GM19372 (cell line): ENCODE measurements around the gene RBMX.
"Not testable (repeated sequence)": the region's sequence is repeated elsewhere in the genome, so short reads cannot be mapped to it uniquely, and the experiment has no call there.

Experiments
- ATAC-seq: cut with Tn5 transposase; IDR thresholded peaks from one replicate; pipeline ENCODE4 v1.9.1; 2021; ENCODE audit warnings: mild to moderate bottlenecking, low read depth, moderate library complexity; ENCODE audit not compliant: unreplicated experiment

The RBMX gene

DNA sequence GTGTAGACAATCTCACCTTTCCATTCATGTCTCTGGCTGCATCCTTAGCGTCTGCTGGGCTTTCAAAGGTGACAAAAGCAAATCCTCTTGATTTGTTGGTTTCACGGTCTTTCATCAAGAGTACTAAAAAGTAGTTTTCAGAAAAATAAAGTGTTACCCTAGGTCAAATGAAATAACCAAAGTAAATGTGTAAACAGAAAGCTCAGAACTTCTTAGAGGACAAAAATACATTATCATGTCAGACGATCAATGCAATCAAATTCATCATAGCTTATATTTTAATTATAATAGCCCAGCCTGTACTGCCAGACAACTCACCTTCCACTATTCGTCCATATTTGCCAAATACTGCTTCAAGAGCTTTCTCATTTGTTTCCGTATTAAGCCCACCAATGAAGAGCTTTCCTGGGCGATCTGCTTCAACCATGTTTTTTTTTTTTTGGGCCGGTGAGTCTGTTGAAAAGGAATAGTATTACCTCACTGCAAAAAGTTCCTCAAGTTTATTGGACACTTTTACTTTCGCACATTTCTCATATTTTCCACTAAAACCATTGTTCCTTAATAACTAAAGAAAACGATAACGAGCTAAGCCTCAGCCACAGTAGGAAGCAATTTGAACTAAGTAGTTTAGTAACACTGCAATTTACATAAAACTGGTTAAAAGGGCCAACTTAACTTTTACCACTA lies 1.4 kb downstream of the RBMX start:
- ATAC-seq = no peak

DNA sequence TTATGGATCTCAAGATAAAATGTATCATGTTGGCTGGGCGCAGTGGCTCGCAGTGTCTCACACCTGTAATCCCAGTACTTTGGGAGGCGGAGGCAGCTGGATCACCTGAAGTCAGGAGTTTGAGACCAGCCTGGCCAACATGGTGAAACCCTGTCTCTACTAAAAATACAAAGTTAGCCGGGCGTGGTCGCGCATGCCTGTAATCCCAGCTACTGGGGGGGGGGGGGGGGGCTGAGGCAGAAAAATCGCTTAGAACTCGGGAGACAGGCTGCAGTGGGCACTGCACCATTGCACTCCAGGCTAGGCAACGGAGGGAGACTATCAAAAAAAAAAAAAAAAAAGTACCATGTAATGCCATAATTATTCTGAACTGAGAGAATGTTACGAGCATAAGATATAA lies 2.1 kb downstream of the RBMX start:
- ATAC-seq = no peak

DNA sequence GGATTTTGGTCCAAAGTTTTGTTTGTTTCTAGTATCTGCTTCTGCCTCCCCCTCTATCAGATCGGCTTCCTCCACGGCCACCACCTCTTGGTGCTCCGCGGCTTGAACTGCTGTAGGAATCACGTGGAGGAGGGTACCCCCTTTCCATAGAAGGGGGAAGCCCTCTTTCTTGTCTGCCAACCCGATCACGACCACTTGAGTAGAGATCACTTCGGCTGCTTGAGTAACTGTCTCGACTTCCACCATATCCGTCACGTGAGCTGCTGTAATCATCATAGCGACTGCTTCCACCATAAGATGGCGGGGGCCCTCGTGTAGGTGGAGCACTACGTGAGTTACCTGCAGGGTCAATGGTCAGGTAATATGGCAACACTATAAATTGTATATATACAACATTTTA lies 6.4 kb downstream of the RBMX start:
- ATAC-seq = not testable (repeated sequence)

DNA sequence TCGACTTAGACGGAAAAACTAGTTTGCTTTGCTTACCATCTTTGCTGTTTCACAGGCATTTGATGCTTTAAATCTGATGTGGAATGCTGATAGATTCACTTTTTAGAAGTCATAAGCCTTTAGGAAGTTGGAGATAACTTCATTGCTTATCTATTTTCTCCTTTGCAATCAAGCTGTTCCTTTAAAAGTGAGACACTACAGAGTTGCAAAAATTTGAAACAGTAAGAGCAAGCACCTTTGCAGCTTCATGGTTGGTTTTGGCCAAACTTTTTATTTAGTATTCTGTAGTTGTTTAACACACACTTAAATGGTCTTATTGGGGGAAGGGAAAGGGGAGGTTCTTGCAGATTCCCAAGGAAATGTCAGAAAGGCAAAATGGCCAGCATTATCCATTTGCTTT lies 7.3 kb downstream of the RBMX start:
- not testable (repeated sequence) for ATAC-seq

DNA sequence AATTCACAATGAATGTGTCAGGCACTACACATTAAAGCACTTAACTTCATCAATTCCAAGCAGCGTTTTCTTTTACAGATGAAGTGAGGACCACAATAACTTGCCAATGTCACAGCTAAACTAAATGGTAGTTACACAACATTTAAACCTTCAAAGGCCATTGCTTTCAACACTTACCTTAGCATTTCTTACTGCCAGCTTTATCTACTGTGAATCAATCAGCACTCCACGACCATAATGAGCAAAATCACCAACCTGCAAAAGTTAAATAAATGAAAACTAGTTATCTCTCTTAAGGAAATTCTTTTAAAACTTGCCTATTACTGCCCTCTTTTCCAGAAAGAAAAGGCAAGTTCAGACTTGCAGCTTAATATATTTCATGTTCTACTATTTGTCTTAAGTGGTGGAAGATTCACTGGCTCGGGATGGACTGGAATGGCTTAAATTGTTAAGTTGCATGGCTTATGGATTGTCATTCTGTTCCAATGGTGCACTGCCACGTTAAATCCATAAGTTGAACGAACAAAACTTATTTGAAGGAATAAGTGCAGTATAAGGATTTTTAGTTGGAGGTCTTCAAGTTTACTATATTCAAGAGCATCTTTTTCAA lies 8.3 kb downstream of the RBMX start:
- no peak for ATAC-seq

DNA sequence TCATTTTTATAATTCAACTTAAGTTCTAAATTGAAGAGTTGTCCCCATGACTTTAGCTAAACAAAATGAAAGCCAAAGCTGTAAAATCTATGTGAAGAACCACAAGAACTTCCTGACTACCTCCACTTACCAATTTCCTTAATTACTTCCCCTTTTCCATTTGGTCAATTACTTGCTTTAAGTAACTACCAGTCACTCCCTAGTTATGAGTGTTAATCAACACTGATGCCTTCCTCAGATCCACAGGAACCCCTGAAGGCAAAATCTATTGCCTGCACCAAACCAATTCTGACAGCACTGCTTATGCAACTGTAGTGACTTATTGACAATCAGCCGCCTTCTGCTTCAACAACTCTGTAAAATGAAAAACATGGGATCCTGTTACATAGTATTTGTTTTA lies 10.5 kb downstream of the RBMX start:
- no peak for ATAC-seq

DNA sequence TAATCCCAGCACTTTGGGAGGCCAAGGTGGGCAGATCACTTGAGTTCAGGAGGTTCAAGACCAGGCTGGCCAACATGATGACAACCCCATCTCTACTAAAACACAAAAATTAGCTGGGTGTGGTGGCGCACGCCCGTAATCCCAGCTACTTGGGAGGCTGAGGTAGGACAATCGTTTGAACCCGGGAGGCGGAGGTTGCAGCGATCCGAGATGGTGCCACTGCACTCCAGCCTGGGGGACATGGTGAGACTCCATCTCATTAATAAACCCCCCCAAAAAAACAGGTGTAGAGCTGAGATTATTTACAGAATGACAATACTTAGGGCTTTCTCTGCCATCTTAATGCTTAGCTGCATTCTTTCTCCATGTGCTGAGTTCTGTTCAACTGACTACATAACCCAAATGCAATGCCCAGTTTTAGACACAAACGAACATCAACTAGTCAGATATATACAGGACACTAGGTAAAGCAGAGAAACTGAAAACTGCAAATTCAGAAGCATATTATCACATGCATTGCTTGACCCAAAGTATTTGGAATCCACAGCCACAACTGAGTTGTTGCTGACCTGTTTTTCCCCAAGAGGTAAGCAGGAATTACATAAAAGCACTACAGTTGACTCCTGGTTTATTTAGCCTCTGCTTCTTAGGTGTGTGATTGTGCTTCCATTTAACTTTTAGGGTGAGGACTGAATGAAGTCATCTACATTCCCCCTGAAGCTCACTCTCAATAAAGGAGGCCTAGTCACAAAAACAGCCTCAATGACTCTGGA lies 12.1 kb downstream of the RBMX start:
- ATAC-seq = no peak

DNA sequence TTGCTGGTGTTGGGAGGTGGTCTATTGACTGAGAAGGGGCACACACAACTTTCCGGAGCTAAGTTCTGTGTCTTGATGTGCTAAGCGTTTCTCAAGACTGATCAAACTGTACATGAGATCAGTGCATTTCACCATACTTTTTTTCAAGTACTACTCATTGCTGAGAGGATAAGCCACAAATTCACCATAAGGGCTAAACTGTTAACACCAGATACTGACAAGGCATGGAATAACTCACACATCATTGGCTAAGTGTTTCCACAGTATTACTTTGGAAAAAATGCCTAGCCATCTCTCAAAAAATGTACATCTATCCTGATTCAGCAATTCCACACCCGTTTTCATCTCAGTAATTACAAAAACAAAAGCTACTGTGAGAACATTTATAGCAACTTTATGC lies 13.0 kb downstream of the RBMX start:
- ATAC-seq = no peak

DNA sequence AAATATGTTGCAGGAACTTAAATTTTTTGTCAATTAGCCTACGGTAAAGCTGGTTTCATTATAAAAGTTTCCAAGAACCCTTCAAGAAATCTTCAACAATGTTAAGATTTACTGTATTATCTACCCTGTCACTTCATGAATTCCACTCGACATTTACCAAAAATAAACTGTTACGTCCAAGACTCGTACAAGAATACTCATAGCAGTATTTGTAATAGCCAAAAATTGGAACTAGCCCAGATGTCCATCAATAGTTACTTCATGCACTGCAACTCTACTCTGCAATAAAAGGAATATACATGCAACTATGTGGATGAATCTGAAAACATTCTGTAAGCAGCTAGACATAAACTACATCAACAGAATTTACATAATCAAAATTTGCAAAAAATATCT lies 13.4 kb downstream of the RBMX start:
- no peak for ATAC-seq

DNA sequence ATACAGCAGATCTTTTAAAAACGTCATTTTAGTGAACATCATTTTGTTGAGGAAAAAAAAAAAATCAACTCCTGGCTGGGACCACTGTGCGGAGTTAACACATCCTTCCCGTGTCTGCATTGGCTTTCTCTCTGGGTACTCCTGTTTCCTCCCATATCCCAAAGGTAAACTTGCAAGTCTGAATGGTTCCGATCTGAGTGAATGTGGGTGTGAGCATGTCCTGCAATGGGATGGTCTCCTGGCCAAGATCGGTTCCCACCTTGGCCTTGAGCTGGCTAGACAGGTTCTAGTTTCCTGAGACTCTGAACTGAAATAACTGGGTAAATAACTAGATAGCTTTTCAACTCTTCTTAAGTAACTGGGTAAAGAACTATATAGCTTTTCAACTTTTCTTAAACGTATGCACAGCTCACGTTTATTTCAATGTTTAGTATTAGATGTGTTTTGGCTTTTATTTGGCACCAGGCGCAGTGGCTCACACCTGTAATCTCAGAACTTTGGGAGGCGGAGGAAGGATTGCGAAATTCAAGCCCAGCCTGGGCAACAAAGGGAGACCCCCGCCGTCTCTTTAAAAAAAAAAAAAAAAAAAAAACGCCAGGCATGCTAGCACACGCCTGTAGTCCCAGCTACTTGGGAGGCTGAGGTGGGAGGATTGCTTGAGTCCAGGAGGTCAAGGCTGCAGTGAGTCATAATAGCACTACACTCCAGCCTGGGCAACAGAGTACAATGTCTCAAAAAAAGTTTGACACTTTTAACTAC lies 14.0 kb downstream of the RBMX start:
- ATAC-seq = no peak

DNA sequence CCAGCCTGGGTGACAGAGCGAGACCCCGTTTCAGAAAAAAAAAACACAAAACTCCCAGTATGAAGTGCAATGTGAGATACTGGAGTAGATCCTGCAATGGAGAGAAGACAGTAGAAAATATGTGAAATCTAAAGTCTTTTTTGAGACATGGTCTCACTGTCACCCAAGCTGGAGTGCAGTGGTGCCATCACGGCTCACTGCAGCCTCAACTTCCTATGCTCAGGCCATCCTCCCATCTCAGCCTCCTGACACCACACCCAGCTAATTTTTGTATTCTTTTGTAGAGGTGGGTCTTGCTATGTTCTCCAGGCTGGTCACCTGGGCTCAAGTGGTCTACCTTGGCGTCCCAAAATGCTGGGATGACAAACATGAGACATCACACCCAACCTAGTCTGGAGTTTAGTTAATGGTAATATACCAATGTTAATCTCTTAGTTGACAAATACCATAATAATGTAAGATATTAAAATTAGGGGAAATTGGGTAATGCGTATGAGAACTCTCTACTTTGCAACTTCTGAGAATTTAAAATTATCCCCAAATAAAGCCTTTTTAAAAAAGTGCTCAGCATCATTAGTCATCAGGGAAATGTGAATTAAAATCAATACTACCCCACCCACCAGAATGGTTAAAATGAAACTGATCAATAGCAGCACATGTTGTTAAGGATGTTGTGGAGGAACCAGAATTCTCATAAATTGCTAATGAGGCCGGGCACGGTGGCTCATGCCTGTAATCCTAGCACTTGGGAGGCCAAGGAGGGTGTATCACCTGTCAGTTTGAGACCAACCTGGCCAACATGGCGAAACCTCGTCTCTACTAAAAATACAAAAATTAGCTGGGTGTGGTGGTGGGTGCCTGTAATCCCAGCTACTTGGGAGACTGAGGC lies 15.0 kb downstream of the RBMX start:
- ATAC-seq = no peak

DNA sequence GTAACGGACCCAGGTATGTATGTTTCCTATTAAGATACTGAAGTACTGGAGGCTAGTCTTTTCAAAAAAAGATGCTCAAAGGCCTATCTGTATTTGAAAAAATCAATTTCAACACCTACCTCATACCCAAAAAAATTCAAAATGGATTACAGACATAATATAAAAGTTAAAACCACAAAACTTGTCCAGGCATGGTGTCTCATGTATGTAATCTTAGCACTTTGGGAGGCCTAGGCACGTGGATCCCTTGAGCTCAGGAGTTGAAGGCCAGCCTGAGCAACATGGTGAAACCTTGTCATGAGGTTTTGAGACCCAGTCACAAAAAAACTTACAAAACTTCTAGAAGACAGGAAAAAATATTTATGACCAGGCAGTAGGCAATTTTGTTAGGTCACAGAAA lies 16.7 kb downstream of the RBMX start:
- ATAC-seq = no peak

DNA sequence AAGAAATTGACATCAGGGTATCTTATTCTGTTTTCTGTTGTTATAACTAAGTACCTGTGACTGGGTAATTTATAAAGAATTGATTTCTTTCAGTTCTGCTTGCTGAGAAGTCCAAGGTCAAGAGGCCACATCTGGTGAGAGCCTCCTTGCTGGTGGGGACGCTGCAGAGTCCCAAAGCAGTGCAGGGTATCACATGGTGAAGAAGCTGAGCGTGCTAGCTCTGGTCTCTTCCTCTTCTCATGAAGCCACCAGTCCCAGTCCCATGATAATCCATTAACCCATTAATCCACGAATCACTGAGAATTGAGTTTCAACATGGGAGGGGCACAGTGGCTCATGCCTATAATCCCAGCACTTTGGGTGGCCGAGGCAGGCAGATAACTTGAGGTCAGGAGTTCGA lies 18.0 kb downstream of the RBMX start:
- no peak for ATAC-seq

DNA sequence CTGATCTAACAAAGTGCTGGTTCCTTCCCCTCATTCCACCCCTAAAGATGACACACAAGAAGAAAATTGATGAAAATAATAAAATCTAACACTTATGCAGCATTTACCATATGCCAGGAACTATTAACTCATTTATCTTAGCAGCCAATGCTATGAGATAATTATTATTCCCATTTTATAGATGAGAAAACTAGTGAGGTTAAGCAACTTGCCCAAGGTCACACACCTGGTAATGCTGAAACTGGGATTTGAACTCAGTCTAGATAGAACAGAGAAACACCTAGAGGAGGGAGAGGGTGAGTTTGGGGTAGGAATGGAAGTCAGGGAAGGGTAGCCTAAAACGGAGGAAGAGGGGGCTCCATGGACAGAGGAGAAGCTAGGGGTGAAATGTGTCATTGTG lies 18.6 kb downstream of the RBMX start:
- no peak for ATAC-seq

DNA sequence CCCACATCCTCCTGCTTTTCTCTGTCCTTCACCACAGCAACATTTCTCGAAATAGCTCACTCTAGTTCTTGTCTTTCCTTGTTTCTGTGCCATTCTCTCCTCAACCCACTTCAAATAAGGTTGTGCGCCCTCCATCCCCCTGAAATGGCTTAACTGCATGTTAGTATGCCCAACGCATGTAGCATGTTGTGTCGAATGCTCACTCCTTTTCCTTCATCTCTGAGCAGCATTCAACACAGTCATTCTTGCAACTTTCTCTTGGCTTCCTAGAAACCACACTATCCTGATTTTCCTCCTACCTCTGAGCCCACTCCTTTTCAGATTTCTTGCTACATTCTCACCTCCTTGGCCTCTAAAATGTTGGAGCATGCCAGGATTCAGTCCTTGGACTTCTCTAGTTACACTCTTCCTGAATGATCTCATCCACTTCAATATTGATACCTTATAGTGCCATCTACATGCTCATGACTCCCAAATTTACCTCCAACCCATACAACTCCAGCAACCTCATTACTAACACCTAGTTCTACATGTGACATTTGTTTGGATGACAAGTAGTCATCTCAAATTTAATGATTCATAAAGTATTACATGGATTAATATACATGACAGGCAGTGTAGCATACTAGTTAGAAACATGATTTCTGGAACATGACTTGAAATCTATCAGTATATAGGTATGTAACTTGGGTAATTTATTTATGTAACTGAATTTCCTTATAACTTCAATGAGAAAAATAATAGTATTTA lies 22.3 kb downstream of the RBMX start:
- no peak for ATAC-seq

DNA sequence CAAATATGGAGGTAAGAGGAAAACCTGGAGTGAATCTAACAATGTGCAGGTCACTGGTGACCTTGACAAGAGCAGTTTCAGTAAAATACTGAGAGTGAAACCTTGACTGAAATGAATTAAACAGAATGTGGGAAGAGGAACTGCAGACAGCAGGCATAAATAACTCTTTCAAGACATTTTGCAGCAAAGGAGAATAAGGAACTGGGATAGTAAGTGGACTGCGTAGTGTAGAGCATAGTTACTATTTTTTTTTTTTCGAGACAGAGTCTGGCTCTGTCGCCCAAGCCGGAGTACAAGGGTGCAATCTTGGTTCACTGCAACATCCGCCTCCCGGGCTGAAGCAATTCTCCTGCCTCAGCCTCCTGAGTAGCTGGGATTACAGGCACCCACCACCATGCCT lies 24.0 kb downstream of the RBMX start:
- ATAC-seq = peak; percentile 77

DNA sequence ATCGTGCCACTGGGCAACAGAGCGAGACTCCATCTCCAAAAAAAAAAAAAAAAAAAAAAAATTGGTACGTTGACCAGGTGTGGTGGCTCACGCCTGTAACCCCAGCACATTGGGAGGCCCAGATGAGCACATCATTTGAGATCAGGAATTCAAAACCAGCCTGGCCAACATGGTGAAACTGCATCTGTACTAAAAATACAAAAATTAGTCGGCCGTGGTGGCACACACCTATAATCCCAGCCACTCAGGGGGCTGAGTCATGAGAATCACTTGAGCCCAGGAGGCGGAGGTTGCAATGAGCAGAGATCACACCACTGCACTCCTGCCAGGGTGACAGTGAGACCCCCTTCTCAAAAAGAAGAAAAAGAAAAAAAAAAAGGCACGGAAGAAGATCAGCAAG lies 24.5 kb downstream of the RBMX start:
- no peak for ATAC-seq

DNA sequence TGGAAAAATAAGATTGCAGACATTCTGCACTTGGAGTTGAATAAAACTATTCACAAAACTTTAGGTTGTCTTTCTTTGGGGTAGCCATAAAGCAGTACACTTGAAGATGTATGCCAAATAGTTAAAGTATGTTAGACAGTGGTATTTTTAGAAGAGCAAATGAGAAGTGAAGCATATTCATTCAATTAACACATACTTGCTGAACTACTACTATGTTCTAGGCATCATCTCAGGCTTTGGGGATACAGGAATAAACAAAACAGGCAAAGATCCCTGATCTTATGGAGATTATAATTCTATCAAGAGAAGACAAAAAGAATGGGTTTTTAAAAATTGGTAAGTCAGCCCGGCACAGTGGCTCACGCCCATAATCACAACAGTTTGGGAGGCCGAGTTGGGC lies 29.0 kb downstream of the RBMX start:
- no peak for ATAC-seq

DNA sequence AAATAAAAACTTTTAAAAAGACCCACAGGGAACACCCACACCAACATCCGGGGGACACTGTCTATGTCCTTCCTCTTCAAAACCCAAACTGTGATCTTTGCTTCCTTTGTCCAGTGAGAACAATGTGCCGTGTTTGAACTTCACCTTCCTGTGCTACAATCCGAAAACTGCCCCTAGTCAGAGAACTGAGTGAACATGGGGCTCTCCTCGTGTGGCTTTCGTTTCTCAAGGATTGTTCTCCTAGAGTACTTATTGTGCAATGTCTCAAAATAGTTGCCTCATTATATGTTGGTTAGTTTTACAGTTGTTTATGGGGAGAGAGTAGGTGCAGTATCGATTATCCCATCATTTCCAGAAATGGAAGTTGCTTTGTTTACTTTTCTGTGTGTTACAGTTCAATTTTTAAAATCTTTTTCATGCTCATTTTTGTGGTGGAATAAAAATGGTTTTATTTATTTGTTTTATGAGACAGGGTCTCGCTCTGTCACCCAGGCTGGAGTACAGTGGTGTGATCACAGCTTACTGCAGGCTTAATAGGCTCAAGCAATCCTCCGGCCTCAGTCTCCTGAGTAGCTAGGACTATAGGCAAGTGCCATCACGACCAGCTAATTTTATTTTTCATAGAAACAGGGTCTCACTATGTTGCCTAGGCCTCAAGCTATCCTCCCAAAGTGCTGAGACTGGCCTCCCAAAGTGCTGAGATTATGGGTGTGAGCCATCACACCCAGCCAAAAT lies 29.9 kb downstream of the RBMX start:
- ATAC-seq = no peak
